Measurements from ENCODE around the gene FAM170B. TPM values are rescaled to one million over a fixed set of nuclear protein-coding genes. Genes with fewer than 3 reads are reported as not detected.

Gene FAM170B
- total and polyA plus RNA-seq, 9 of the 15 experiments (the other 6 are each of a cell fraction or from before 2014, with no cell fraction given), result 0.11 to 0.21 TPM; not detected in 7

DNA sequence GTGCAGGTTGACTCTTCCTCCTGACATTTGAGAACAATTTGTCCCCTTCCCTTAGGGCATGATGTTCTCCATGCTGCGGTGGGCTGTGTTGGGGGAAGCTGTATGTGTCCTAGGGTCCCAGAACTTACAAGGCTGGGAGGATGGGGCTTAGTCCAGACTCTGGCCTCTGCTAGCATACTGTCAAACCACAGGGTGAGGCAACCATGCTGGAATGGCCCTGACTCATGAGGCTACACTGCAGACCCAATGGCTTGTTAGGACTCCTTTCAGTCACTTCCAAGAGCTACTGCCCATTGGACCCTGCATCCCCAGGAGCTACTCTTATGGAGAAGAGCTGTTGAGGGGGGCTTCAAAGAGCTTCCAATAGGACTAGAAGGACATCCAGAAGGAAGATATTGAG, 20.1 kb upstream of the FAM170B start (continued):
- TF ChIP-seq, protein P1, sequence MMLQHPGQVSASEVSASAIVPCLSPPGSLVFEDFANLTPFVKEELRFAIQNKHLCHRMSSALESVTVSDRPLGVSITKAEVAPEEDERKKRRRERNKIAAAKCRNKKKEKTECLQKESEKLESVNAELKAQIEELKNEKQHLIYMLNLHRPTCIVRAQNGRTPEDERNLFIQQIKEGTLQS (IDR thresholded peaks at IDR 0.05), result peak; percentile 77
- TF ChIP-seq, protein P1 (CRISPR knock-in tag; conservative IDR thresholded peaks at IDR 0.05), result no peak
- no peak for TF ChIP-seq KLF6 (CRISPR knock-in tag; IDR thresholded peaks at IDR 0.05; ENCODE audit: borderline replicate concordance)
- TF ChIP-seq, protein P2, sequence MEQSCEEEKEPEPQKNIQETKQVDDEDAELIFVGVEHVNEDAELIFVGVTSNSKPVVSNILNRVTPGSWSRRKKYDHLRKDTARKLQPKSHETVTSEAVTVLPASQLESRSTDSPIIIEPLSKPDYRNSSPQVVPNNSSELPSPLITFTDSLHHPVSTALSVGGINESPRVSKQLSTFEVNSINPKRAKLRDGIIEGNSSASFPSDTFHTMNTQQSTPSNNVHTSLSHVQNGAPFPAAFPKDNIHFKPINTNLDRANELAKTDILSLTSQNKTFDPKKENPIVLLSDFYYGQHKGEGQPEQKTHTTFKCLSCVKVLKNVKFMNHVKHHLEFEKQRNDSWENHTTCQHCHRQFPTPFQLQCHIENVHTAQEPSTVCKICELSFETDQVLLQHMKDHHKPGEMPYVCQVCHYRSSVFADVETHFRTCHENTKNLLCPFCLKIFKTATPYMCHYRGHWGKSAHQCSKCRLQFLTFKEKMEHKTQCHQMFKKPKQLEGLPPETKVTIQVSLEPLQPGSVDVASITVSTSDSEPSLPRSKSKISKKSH (CRISPR knock-in tag; IDR thresholded peaks at IDR 0.05), result 0 out of 2 replicates have a peak, but pooled peaks have one; percentile 30
- TF ChIP-seq, protein P3, sequence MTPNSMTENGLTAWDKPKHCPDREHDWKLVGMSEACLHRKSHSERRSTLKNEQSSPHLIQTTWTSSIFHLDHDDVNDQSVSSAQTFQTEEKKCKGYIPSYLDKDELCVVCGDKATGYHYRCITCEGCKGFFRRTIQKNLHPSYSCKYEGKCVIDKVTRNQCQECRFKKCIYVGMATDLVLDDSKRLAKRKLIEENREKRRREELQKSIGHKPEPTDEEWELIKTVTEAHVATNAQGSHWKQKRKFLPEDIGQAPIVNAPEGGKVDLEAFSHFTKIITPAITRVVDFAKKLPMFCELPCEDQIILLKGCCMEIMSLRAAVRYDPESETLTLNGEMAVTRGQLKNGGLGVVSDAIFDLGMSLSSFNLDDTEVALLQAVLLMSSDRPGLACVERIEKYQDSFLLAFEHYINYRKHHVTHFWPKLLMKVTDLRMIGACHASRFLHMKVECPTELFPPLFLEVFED (CRISPR knock-in tag; conservative IDR thresholded peaks at IDR 0.05), result peak; percentile 58; the same call in 1 of the 2 replicates
- TF ChIP-seq CCAR2 (IDR thresholded peaks at IDR 0.05; ENCODE audit: low read depth, low read length), result no peak

DNA sequence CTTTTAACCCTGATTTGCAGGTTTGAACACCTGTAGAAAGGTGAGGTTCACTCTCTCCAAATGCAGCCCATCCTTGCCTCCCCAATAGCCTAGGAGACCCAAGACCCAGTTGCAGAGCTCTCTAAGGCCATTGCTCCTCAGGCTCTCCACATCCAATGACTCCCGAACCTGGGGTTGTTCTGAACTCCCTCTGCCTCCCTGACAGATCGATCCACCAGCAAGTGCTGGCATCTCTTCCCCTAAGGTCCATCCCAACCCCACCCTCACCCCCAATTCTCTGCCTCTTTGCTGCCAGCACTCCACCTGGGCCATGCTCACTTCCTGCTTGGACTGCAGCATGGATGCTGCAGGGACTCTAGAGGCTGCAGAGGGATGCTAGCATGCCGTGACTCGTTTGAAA, 19.3 kb upstream of the FAM170B start:
- Histone ChIP-seq H3K4me1 (replicated peaks in 1 of 2; ENCODE audit: control insufficient read depth in 2 of 2, insufficient read depth in 2 of 2, low read length in 2 of 2) (peaks cover 10 to 23% of the 10 kb centered on the region in 2 experiments; a peak in 3 of 5 replicates), H3K27ac (ENCODE audit: extremely low read depth, low read depth, low read length) (no peak overlapping the region), H3K79me2 (ENCODE audit: control insufficient read depth, insufficient read depth, low read length) (no peaks in the 10 kb centered on the region), H3K9me3 (replicated peaks; ENCODE audit: control insufficient read depth, insufficient read depth, low read depth, low read length) (no peaks in the 10 kb centered on the region), H3K4me3 (no peak overlapping the region), H2AFZ (ENCODE audit: low read depth, low read length) (no peak overlapping the region), H4K20me1 (replicated peaks; ENCODE audit: control insufficient read depth, insufficient read depth, low read length) (no peaks in the 10 kb centered on the region), H3K9ac (ENCODE audit: insufficient read depth in 1 of 2, low read depth in 2 of 2, low read length in 2 of 2) (no peak overlapping the region), H3K4me2 (ENCODE audit: insufficient read depth, low read length) (no peak overlapping the region), H3K36me3 (ENCODE audit: control insufficient read depth, insufficient read depth, low read length) (peaks cover 25% of the 10 kb centered on the region; the same call in 1 of the 3 replicates), H3K9me1 (ENCODE audit: control insufficient read depth, insufficient read depth, low read length) (no peaks in the 10 kb centered on the region), H3K27me3 (ENCODE audit: control insufficient read depth in 2 of 2, insufficient read depth in 2 of 2, low read length in 2 of 2) (no peaks in the 10 kb centered on the region)
- POLR2A ChIA-PET, result interaction anchor here (1.0 kb wide), 1 partner anchor 9 kb away, joined by 3 read pairs; no protein-coding TSS in a partner anchor
- FAIRE-seq (no peak), DNase-seq (ENCODE audit: extremely low read depth in 1 of 4, low spot score in 3 of 4) (no peak), ATAC-seq (no peak; the same call in 2 of the 3 replicates)
- no TSS peak for BruUV-seq (replicated peaks)
- 56% methylated on average over 4 of the region's 4 CpGs for WGBS (ENCODE audit: insufficient coverage, low coverage, missing lambda C conversion rate)
- in situ Hi-C loops (cut with MboI) (no loop called here), intact Hi-C loops (cut with micrococcal nuclease) (no loop called here)
- CTCF ChIA-PET (ENCODE audit: low intra/inter-chr PET ratio), result no interaction called here
- TF ChIP-seq, protein P4, sequence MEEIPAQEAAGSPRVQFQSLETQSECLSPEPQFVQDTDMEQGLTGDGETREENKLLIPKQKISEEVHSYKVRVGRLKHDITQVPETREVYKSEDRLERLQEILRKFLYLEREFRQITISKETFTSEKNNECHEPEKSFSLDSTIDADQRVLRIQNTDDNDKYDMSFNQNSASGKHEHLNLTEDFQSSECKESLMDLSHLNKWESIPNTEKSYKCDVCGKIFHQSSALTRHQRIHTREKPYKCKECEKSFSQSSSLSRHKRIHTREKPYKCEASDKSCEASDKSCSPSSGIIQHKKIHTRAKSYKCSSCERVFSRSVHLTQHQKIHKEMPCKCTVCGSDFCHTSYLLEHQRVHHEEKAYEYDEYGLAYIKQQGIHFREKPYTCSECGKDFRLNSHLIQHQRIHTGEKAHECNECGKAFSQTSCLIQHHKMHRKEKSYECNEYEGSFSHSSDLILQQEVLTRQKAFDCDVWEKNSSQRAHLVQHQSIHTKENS (CRISPR knock-in tag; IDR thresholded peaks at IDR 0.05), result peak; percentile 55; the same call in 1 of the 2 replicates
- TF ChIP-seq, protein P5, sequence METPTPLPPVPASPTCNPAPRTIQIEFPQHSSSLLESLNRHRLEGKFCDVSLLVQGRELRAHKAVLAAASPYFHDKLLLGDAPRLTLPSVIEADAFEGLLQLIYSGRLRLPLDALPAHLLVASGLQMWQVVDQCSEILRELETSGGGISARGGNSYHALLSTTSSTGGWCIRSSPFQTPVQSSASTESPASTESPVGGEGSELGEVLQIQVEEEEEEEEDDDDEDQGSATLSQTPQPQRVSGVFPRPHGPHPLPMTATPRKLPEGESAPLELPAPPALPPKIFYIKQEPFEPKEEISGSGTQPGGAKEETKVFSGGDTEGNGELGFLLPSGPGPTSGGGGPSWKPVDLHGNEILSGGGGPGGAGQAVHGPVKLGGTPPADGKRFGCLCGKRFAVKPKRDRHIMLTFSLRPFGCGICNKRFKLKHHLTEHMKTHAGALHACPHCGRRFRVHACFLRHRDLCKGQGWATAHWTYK (CRISPR knock-in tag; IDR thresholded peaks at IDR 0.05), result 0 out of 2 replicates have a peak, but pooled peaks have one; percentile 24
- TF ChIP-seq ILK (tag; IDR thresholded peaks at IDR 0.05; ENCODE audit: borderline replicate concordance, low read depth) (no peak), ZSCAN32 (CRISPR knock-in tag; IDR thresholded peaks at IDR 0.05) (peak; percentile 9; the same call in 1 of the 2 replicates), XRCC4 (IDR thresholded peaks at IDR 0.05; ENCODE audit: extremely low read depth, insufficient read depth, insufficient read length) (no peak)
- TF ChIP-seq, protein P6, sequence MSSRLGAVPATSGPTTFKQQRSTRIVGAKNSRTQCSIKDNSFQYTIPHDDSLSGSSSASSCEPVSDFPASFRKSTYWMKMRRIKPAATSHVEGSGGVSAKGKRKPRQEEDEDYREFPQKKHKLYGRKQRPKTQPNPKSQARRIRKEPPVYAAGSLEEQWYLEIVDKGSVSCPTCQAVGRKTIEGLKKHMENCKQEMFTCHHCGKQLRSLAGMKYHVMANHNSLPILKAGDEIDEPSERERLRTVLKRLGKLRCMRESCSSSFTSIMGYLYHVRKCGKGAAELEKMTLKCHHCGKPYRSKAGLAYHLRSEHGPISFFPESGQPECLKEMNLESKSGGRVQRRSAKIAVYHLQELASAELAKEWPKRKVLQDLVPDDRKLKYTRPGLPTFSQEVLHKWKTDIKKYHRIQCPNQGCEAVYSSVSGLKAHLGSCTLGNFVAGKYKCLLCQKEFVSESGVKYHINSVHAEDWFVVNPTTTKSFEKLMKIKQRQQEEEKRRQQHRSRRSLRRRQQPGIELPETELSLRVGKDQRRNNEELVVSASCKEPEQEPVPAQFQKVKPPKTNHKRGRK (tag; IDR thresholded peaks at IDR 0.05), result no peak

Data from K562 (cell line).